GM19395 (cell line): ENCODE results near the gene ARHGAP32.

Experiments used
- ATAC-seq: cut with Tn5 transposase; IDR thresholded peaks from one replicate; pipeline ENCODE4 v1.9.1; 2021; ENCODE audit warnings: mild to moderate bottlenecking, moderate library complexity; ENCODE audit not compliant: unreplicated experiment

The ARHGAP32 gene

GRCh38 chr11:128963744-128964325, 228.3 kb downstream of the ARHGAP32 start:
- ATAC-seq = no peak

GRCh38 chr11:128962896-128963295, 229.2 kb downstream of the ARHGAP32 start:
- ATAC-seq = no peak

DNA sequence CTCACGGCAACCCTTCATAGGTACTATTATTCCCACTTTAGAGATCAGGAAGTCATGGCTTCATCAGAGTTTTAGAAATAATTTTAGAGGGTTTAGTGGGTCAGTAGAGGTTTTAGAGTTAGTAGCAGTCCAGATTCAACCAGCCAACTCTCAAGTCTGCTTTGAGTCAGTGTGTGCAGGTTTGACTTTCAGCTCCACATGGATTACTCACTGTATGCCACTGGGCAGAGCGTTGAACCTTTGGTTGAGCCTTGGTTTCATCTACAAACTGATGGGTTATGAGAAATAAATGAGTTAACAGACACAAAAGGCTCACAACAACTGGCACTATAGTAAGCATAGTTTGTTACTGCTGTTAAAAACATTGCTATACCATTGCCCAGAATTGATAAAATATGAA, 230.5 kb downstream of the ARHGAP32 start:
- ATAC-seq = no peak

DNA sequence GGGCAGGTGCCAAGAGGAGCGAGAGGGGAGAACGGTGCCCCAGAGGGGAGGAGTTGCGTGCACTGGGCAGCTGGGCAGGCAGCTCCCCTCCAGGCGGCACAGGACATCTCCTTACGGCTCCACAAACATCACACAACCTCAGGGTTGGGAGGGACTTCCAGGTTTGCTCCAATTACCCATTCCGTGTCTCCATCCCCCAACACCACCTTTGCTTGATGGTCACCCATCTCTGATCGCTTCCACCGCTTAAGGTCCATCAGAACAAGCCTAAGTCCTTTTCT, 235.0 kb downstream of the ARHGAP32 start:
- ATAC-seq = no peak

GRCh38 chr11:128956401-128957201, 235.5 kb downstream of the ARHGAP32 start:
- peak; percentile 79 for ATAC-seq

GRCh38 chr11:128955636-128956035, 236.5 kb downstream of the ARHGAP32 start:
- no peak for ATAC-seq

- no peak for ATAC-seq
These were observed 239.0 kb downstream of the ARHGAP32 start for GRCh38 chr11:128953151-128953550.

DNA sequence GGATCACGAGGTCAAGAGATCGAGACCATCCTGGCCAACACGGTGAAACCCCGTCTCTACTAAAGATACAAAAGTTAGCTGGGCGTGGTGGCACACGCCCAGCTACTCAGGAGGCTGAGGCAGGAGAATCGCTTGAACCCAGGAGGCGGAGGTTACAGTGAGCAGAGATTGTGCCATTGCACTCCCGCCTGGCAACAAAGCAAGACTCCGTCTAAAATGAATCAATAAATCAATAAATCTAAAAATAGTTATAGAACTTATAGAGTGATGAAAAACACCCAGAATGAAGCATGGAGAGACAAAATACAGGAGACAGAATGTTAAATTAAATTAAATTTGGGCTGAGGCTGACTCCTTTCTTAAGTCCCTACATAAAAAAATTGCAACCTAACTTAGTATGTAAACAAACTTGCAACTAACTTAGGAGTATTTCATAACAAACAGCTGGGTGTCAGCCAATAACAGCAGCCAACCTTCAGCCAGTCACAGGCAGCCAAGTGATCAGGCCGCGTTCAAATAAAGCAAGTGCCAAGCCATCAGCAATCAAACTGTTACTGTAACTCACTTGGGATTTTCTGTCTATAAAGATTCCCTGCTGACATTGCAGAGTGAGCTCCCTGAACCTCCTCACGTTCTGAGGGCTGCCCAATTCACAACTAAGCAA, 242.2 kb downstream of the ARHGAP32 start:
- ATAC-seq = no peak

DNA sequence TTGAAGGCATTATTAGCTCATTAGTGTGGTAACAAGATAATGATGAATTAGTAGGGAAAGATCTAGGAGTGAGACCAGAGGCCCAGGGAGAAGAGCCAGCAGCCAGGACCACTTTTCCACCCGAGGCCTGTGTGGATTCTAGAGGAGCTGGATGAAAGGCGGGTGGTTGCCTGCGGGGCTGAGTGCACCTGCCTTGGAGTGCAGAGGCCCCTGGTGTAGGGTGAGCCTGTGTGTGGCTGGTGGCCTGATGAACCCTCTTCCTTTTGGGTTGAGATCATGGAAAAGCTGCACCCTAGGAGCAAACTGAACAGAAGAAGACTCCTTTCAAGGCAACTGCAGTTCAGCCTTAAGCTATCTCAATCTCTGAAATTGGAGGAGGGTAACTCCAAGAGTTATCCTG, 243.5 kb downstream of the ARHGAP32 start:
- no peak for ATAC-seq

GRCh38 chr11:128947773-128948172, 244.4 kb downstream of the ARHGAP32 start:
- no peak for ATAC-seq

- ATAC-seq = no peak
These were observed 245.5 kb downstream of the ARHGAP32 start for GRCh38 chr11:128946648-128947047.

DNA sequence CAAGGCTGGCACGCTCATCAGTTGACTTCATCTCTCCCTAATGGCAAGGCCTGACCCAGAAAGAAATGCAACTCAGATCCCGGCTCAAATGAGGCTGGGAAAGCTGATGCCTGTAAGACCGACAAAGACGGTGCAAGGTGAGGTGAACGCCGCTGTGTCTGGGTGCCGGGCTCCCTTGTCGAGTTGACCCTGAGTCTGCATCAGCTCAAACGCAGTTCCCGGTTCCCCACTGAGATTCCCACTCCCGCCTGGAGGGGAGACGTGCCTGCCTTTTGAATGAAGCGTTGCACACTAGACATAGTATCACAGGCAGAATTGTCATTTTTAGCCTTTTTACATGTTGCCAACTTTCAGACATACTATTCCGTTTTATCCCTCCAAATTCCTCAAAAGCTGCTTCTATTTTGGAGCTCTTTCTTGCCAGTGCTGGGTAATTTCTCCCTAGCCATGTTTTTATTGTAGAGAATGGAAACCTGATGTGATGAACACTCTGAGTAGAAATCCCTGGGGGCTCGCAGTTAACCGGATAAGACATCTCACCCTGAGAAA, 248.6 kb downstream of the ARHGAP32 start:
- ATAC-seq = no peak

GRCh38 chr11:128942817-128943427, 249.2 kb downstream of the ARHGAP32 start, which contains the start of gene TP53AIP1:
Gene TP53AIP1 (minus strand): TSS chr11:128942871. CDS start chr11:128937818, 5,053 bp downstream.
- no peak for ATAC-seq

- ATAC-seq = no peak
These were observed 249.9 kb downstream of the ARHGAP32 start for GRCh38 chr11:128942272-128942612.

DNA sequence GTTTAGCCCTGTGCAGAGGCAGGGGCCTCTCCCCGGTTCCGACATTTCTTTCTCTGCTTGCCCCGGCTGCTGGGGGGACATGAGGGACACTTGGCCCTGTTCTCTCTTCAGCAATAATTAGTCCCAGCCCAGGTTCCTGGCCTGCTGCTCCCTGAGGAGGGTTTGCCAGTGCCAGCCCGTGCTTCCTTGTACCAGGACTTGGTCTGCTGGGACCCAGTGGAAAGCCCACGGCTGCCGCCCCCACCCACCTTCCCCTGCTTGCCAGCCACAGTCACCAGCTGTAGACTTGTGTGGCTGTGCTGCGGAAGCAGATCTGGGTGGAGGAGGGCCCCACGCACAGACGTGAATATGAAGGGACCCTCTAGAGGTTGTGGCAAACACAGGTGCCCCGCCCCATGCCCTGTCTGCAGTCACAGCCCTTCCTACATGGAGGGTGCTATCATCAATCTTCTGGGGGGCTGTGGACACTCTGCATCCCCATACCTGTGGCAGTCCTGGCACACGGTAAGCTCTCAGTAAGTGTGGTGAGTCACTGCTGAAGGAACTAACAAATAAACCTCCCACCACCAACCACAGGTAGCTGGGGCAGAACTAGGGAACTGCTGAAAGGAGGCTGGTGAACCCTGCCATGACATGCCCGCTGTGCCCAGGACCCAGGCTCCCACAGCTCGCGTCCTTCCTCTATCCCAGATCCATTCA, 250.4 kb downstream of the ARHGAP32 start:
- no peak for ATAC-seq

GRCh38 chr11:128941110-128941509, 251.0 kb downstream of the ARHGAP32 start:
- ATAC-seq = no peak

DNA sequence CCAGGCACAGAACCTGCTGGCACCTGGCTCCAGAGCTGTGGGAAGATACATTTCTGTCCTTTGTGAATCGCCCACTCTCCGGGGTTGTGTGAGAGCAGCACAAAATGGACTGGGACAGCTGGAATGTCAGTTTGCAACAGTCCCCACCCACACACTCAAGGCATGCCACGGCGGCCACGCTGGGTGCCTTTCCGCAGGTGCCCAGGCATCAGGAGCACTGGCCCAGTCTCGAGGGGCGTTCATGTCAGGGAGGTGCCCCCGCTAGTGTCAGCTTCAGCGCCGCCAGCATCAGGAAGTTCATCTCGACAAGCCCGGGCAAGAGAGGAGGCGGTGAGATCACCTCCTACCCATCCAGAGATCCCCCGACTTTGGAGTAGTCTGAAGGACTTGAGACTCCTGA, 251.5 kb downstream of the ARHGAP32 start:
- no peak for ATAC-seq

- no peak for ATAC-seq
These were observed 252.0 kb downstream of the ARHGAP32 start for GRCh38 chr11:128940156-128940555.

DNA sequence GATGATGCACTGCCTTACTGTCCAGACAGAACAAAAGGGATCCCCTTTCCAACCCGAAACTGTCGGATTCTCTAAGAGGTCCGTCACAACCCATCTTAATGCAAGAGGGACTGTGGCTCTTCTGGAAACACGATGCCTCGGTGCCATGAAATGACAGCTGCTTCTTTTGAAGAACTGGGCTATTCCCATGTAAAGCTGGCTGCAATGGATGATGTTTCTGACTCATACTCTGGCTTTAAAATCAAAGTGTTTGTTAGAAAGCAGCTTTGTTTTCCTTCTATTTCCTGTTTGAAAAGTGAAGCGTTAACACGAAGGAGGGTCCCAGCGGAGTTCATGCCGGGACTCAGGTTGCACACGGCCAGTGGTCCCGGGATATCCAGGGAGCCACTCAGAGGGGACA, 252.5 kb downstream of the ARHGAP32 start:
- ATAC-seq = no peak

- no peak for ATAC-seq
These were observed 253.8 kb downstream of the ARHGAP32 start for GRCh38 chr11:128938156-128938885.
